HUDEP-2 (cell line): ENCODE data around the gene PRKCB.
A peak's percentile ranks its signal among the peaks of the same experiment; 100 is the strongest.
"Not testable (repeated sequence)": the region's sequence is repeated elsewhere in the genome, so short reads cannot be mapped to it uniquely, and the experiment has no call there.

Source experiments
- DNase-seq, 76 experiments: peaks; one replicate each; lab custom pipeline; 2025; ENCODE audit not compliant: unreplicated experiment in 76 of 76; lab: John Stamatoyannopoulos, UW

The PRKCB gene

DNA sequence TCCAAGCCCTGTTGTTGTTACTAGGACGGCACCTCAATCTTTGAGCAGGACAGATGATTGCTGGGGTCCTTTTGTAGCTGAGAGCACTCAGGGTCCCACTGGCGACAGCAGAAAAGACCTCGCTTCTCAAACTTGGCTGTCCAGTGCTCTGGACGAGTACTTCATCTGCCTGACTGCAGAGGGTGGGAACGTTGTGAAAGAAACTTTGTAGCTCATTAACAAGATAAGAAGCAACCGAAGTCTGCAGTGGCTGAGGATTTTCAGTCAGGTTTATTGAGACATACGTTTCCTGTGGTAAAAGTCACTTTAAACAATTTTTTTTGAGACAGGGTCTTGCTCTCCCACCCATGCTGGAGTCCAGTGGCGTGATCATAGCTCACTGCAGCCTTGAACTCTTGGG lies 191.7 kb downstream of the PRKCB start:
- DNase-seq: no peak

DNA sequence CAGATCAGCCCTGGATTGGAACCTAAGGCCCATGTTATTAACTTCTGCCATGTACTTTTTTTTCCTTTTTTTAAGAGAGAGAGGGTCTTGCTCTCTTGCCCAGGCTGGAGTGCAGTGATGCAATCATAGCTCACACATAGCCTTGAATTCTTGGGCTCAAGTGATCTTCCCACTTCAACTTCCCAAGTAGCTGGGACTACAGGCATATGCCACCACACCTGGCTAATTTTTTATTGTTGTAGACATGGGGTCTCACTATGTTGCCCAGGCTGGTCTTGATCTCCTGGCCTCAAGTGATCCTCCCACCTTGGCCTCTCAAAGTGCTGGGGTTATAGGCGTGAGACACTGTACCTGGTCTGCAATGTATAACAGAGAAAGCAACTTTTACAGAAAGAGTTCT lies 194.1 kb downstream of the PRKCB start:
- DNase-seq: not testable (repeated sequence)

DNA sequence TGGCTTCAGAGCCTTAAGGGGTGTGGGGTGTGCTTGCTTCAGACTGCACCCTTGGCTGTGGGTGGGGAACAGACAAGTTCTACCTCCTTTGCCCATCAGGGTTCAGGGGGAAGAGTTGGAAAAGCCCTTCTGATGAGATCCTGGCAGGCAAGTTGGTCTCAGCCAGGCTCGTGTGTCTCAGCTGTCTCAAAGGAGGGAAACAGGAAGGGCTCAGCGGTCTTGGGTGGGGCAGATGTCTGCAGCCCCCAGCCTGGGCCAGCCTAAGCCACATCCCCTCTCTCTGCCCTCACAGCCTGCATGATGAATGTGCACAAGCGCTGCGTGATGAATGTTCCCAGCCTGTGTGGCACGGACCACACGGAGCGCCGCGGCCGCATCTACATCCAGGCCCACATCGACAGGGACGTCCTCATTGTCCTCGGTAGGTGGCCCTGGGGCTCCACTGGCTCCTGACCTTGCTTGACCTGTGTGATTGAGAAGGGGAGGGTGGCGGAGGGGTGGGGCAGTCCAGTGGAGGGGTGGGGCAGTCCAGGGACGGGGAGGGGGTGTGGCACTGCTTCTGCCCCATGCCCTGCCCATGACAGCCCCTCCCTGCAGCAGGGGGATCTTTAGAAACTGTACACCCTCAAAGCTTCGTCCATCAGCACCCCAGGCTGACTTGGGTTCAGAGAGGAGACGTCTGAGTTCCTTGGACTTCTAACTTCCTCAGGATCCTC lies 199.5 kb downstream of the PRKCB start:
- DNase-seq: peak in 12 of 76 experiments; percentile 3 to 34 (median 15)

DNA sequence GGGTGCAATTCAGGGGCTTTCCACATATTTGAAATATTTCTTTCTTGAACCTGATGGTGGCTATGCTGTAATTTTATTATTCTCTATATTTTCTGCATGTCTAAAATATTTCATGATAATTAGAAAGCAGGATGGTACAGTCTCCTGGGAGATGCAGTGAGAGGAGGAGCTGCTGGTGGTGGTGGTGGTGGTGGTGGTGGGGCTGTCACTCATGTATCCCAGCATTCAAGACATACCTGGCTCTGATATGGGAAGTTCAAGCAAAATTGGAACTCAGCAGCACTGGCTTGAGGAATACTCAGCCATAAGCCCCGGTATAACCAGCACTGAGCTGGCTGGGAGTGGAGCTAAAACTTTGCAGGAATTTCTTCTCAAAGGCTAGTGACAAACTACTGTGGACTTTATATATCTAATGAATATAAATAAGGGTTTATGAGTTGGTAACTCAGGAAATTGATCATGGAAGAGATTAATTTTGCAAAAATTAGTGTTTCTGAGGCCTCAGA lies 200.3 kb downstream of the PRKCB start:
- no peak for DNase-seq

DNA sequence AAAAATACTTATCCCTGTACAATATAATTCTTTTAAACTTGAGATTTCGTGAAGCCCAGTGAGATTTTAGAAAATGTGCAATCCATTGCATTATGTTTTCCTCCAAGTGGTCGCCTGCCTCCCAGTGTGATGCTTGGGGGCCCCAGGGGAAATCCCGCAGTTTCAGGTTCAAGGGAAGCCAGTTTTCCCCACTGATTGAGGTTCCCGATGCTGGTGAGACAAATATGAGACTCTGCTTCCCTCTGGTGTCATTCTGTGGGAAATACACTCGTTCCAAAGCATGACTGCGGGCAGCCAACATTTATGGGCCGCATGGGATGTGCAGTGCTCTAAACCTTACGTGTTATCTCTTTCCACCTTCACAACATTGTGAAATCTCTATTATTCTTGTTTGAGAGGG lies 200.8 kb downstream of the PRKCB start:
- DNase-seq: peak in 29 of 76 experiments; percentile 3 to 57 (median 18)

DNA sequence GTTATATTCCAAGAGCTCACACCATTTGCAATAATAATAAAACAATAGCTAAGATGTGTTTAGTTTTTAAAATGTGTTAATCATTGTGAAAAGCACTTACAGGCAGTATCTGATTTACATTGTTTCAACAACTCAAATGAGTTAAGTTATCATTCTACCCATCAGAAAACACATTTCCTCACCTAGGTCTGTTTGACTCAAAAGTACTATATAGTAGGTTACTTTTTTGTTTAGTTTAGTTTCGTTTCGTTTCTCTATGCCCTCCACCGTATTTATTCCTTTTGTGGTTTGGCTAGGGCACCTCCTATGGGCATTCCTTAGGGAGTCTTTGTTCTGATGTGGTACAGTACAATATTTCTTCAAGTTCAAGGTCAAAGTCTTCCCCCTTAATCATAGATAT lies 201.6 kb downstream of the PRKCB start:
- no peak for DNase-seq

DNA sequence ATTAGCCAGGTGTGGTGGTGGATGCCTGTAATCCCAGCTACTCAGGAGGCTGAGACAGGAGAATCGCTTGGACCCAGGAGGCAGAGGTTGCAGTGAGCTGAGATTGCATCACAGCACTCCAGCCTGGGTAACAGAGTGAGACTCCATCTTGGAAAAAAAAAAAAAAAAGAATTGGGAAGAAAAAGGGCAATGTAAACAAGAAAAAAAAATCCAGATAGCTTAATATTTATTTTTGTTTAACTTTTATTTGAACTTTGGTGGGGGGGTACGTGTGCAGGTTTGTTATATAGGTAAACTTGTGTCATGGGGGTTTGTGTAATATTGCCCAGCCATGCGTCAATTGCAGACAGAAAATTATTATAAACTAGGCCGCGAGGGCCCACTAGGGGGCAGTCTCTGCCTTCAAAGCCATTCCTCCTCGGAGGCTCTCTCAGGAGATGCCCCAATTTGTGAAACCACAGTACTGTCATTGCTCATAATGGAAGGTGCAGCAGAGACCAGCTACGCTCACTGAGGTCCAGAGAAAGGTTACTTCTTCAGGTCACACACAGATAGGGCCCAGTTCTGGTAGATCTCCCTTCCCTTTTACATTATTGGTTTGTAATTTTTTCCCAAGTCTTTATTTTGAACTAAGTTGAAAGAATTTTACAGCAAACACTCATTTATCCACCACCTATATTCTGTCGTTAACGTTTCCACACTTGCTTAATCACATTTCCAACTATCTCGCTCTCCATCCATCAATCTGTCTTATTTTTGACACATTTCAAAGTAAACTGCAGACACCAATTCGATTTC lies 206.2 kb downstream of the PRKCB start:
- peak in 65 of 76 experiments; percentile 4 to 76 (median 50) for DNase-seq

DNA sequence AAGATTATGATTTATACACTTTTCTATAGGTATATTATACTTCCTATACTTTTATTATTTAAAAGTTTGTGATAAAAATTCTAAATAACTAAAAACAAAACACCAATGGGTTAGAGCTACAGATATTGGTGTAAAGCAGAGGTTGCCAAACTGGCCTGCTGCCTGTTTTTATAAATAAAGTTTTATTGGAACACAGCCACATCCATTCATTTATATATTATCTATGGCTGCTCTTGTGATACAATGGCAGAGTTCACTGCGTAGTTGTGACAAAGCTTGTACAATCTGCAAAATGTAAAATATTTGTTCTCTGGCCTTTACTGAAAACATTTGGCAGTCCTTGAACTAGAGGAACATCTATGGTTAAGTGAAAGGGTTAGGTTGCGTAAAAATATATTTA lies 208.7 kb downstream of the PRKCB start:
- DNase-seq: no peak

DNA sequence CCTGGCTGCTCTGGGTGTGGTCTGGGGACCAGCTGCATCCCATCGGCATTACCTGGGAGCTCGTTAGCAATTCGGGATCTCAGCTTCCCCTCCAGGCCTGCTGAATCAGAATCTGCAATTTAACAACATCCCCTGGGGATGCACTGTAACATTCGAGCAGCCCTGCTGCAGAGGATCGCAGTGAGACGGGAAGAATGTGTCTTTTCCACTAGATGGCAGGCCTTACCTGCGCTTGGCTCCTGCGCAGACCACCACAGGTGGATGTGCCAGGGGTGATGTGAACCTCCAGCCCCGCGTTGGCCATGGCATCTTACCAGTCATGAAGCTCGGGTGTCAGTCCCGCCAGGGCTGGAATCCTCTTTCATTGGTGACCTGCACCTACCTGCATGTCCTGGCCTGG lies 209.9 kb downstream of the PRKCB start:
- DNase-seq: no peak

DNA sequence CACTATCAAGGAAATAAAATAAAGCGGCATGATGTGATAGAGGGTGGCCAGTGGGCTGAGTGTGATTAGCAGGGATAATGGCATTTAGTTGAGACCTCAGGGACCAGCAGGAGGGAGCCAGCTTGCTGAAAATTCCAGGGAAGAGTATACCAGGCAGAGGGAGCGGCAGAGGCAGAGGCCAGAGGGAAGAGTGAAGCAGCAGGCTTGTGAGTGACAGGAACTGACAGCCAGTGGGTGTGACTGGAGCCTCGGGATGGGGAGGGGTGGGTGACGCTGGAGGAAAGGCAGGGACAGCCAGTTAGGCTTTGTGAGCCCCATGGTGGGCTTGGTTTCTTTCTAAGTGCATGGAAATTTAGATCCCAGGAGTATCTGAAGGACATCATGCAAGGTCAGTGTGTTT lies 210.7 kb downstream of the PRKCB start:
- no peak for DNase-seq

DNA sequence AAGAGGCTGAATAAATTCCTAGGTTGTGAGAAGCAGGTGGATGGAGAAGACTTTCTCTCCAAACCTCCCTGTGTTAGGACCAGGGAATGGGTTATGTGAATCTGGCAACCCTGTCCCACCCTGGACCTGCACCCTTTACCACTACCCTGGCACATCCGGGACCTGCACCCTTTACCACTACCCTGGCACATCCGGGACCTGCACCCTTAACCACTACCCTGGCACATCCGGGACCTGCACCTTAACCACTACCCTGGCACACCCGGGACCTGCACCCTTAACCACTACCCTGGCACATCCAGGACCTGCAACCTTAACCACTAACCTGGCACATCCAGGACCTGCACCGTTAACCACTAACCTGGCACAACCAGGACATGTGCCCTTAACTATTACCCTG lies 213.3 kb downstream of the PRKCB start:
- no peak for DNase-seq

DNA sequence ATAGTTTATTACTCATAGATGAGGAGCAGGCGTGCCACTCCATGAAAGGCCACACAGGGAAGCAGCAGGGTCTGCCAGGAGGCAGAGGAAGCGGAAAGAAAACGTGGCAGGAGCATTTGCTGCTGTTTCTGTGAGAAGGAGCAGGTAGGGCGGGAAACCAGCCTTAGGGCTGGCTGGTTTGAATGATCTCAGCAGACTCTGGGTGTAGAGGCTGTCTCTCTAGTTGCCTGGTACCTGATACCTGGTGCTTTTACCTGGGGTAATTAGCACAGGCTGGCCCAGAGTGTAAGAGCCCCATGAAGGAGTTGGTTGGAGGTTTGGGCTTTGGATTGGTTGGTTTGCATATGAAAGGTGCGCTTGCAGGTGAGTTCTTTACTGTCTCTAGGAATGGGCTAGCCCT lies 215.3 kb downstream of the PRKCB start:
- DNase-seq: no peak

DNA sequence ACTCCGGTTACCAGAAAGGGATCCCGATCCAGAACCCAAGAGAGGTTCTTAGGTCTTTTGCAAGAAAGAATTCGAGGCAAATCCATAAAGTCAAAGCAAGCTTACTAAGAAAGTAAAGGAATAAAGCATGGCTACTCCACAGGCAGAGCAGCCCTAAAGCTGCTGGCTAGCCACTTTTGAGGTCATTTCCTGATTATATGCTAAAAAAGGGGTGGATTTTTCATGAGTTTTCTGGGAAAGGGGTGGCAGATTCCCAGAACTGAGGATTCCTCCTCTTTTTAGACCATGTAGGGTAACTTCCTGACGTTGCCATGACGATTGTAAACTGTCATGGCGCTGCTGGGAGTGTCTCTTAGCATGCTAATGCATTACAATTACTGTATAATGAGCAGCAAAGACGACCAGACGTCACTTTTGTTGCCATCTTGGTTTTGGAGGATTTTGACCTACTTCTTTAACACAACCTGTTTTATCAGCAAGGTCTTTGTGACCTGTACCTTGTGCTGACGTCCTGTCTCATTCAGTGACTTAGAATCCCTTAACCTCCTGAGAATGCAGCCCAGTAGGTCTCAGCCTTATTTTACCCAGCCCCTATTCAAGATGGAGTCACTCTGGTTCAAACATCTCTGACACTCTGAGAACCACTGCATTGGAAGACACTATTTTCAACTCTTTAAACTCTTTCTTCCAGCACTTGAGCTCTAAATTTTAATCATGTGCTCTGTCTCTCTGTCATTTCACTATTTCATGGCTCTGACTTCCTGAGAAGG lies 216.7 kb downstream of the PRKCB start:
- no peak for DNase-seq

DNA sequence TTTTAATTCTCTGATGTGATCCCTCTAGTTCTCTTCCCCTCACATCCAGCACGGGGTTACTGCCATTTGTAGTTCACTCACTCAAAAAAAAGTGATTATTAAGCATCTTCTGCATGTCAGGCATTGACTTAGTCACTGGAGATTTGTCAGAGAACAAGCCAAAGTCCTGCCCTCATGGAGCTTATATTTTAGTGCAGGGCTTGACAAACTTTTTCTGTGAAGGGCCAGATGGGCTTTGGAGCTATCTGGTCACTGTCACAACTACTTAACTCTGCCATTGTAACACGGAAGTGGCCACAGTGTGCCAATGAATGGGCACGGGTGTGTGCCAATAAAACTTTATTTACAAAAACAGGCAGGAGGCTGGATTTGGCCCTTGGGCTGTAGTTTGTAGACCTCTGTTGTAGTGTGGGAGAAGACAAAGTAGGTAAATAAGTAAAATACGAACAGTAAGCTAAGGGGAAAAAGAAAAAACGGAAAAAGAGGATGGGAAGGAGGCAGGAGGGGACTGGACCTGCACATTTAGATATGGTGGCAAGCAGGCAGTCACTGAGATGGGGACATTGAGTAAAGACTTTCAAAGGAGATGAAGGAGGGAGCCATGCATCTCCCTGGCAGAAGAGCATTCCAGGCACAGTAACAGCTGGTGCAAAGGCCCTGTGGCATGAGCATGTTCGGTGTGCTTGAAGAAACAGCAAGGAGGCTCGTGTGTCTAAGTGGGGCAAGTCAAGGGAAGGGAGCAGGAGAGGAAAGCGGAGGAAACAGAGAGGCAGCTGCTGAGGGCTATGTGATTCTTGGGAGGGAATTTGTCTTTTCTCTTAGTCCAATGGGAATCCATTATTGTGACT lies 217.5 kb downstream of the PRKCB start:
- no peak for DNase-seq

DNA sequence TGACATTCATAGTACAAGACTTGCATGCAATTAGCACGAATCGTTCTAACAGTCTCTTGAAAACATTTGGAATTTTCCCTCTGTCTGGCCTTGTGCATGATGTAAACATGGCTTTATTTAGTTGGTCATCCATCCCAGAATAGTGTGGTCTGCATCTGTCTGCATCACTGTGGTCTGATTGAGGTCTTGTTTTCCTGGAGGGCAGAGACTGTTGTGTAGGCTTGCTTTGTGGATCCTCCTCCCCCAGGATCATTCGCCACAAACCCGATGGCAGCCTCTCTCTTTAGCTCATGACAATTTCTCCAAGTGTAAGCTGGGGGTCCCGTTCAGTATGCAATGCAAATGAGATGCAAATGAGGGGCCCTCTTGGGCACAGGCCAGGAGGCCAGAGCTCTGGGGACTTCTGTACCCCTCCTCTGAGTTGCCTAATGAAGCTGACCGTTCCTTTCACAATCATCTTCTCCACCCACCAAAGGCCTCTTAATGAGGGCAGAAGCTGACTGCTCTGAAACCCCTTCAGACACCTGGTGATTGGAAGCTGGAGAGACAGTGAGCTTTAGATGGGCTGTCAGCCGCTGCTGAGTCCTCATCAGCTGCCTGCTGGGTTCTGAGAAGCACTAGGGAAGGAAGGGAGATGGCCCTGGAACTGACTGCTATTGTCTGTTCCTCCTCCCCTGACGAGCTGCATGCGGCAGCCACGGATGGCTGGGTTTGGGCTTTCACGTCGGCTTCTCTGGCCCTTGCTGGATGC lies 219.1 kb downstream of the PRKCB start:
- no peak for DNase-seq

DNA sequence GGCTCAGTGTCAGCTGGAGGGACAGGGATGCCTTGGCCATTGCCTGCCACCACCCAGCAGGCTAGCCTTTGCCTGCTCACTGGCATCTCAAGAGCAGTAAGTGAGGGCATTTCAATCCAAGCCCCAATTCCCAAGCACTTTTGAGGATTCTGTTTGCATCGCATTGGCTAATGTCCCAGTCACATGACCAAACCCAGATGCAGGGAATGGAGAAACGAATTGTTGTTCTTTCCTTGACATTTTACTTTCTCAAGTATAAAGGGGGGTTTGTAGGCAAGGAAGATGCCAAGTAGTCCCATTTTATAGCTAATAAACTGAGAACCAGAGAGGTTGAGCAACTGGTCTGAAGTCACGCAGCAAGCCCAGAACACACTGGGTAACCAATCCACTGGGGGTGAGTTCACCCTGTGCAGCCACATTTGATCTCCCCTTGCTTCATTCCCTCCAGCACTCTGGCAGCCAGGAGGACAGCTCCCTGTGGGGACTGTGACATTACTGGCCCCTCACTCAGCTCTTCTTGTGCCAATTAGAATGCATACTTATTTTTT lies 226.6 kb downstream of the PRKCB start:
- no peak for DNase-seq

DNA sequence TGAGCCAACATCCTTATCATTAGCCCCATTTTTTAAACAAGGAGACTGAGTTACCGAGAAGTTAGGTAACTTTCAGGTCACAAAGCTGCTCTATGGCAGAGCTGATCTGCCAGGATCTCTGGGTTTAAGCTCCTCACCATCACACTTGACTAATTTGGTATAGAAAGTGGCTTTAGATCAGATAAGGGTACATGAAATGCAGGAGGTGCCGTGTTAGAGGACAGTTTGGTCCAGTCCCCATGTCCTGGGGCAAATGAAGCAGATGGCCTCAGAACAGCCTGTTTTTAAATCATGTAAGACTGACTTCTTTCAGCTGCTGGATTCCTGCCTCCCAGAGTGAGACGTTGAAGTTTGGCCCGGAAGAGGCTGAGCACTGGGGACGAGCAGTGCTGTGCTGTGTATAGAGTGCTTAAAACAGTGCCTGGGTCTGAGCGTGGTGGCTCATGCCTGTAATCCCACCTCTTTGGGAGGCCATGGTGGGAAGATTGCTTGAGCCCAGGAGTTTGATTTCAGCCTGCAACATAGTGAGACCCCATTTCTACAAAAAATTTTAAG lies 233.3 kb downstream of the PRKCB start:
- DNase-seq: no peak

DNA sequence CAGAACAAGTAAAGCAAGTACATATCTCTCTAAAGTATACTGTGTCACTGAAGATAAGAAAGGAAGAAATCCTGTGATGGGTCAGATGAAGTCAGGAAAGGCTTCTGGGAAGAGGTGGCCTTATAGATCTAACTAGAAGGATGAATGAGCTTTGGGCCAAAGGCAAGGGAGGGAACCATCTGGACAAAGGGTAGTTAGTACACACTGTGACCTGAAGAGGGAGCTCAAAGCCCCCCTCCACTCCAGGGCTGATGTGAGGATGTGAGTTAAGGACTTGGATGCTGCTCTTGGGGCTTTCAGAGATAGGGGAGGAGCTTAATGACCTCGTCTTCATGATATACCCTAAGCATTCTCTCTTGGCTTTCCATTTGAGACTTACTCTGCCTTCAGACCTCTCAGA lies 235.1 kb downstream of the PRKCB start:
- DNase-seq: peak in 65 of 76 experiments; percentile 6 to 76 (median 44)
